Muscle layer of colon (tissue), 2 donors: Measurements from ENCODE around the gene ST6GALNAC3.
A peak's percentile ranks its signal among the peaks of the same experiment; 100 is the strongest.

ENCODE experiments used
- H3K27ac ChIP-seq: one replicate; pipeline ENCODE4 v1.7.0; 2013; ENCODE audit warnings: low read depth, mild to moderate bottlenecking, low read length, moderate library complexity
- H3K27me3 ChIP-seq, 2 donors: one replicate each; pipeline ENCODE4 v1.7.0; 2013; ENCODE audit warnings: low read length in 2 of 2, mild to moderate bottlenecking in 2 of 2; ENCODE audit not compliant: insufficient read depth in 2 of 2, control insufficient read depth in 1 of 2
- H3K36me3 ChIP-seq: one replicate; pipeline ENCODE4 v1.7.0; 2013; ENCODE audit warnings: mild to moderate bottlenecking, low read length; ENCODE audit not compliant: insufficient read depth
- H3K4me1 ChIP-seq: one replicate; pipeline ENCODE4 v1.7.0; 2013; ENCODE audit warnings: mild to moderate bottlenecking, low read length; ENCODE audit not compliant: insufficient read depth
- H3K4me3 ChIP-seq, 2 donors: one replicate each; pipeline ENCODE4 v1.7.0; 2013; ENCODE audit warnings: low read length in 2 of 2, low read depth in 1 of 2, mild to moderate bottlenecking in 1 of 2, moderate library complexity in 1 of 2
- H3K9ac ChIP-seq: one replicate; pipeline ENCODE4 v1.7.0; 2013; ENCODE audit warnings: low read length
- H3K9me3 ChIP-seq: one replicate; pipeline ENCODE4 v1.7.0; 2013; ENCODE audit warnings: mild to moderate bottlenecking, low read length
- donor health status: abdominal sarcoma.
- donor health status: Adenocarcinoma of cecum.

Gene ST6GALNAC3

DNA sequence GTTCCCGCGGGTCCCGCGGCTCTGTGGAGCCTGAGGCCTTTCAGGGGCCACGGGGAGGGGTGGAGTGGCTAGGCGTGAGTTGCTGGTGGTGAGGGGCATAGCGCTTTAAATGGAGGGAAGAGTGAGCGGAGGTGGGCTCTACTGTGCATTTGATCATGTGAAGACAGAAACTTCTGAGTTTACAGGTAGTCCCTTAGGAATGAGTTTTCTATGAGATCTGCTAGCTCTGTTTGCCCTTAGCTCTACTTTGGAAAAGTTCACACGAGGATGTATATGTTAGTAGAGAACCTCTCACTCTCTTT is 593 bp downstream of the ST6GALNAC3 start:
- H3K27ac ChIP-seq: no peak overlapping the region
- H3K4me3 ChIP-seq: peak overlapping the region; percentile 75 to 80
- H3K36me3 ChIP-seq: no peaks in the 10 kb centered on the region
- H3K9ac ChIP-seq: peak overlapping the region; percentile 10
- H3K9me3 ChIP-seq: no peaks in the 10 kb centered on the region
- peaks cover 17% of the 10 kb centered on the region for H3K4me1 ChIP-seq
- H3K27me3 ChIP-seq: no peaks in the 10 kb centered on the region

GRCh38 chr1:76075877-76076276 is 1.3 kb downstream of the ST6GALNAC3 start:
- peak overlapping the region in 1 of 2 donors; percentile 17 for H3K4me3 ChIP-seq
- H3K9ac ChIP-seq: no peak overlapping the region
- no peaks in the 10 kb centered on the region for H3K9me3 ChIP-seq
- no peaks in the 10 kb centered on the region for H3K36me3 ChIP-seq
- H3K27me3 ChIP-seq: no peaks in the 10 kb centered on the region
- no peak overlapping the region for H3K27ac ChIP-seq
- H3K4me1 ChIP-seq: peaks cover 22% of the 10 kb centered on the region

DNA sequence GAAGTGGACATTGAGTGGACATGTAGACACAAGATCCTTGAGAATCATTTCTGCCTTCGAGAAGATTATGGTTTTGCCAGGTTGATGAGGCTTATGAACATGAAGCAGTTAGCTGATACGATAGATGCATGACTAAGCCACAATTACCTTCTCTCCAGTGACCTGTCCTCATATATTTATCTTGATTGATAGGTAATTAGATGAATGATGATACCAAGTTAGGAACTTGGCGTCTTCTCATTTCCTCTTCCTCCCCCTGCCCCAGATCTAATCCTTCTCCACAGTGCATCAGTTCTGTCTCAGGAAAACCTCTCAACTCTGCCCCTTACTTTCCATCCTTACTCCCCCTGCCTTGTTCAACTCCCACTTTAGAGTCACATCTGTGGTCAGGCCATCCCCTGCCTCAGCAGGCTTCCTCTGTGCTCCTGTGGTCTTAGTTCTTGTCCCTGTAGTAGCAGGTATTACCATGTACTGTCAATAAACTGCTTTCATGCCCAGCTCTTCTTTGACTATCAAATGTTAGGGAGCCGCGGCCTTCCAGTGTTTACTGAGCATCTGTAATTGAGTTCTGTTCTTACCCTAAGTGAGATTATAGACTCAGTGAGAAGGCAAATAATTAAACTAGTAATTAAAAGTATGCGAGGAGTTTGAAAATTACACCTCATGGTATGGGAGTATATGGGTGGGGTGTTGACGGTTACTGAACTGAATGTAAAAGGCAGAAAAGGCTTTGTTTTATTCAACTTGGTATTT is 5.1 kb downstream of the ST6GALNAC3 start:
- Histone ChIP-seq H3K4me1 (peaks cover 13% of the 10 kb centered on the region), H3K27ac (no peak overlapping the region), H3K9me3 (no peaks in the 10 kb centered on the region), H3K27me3 (no peaks in the 10 kb centered on the region), H3K36me3 (no peaks in the 10 kb centered on the region), H3K9ac (no peak overlapping the region), H3K4me3 (no peak overlapping the region)

- no peaks in the 10 kb centered on the region for H3K9me3 ChIP-seq
- no peaks in the 10 kb centered on the region for H3K36me3 ChIP-seq
- no peak overlapping the region for H3K9ac ChIP-seq
- no peak overlapping the region for H3K4me3 ChIP-seq
- H3K27me3 ChIP-seq: no peaks in the 10 kb centered on the region
- peaks cover 6% of the 10 kb centered on the region for H3K4me1 ChIP-seq
- H3K27ac ChIP-seq: no peak overlapping the region
Measured at GRCh38 chr1:76080552-76081079, 6.1 kb downstream of the ST6GALNAC3 start.

DNA sequence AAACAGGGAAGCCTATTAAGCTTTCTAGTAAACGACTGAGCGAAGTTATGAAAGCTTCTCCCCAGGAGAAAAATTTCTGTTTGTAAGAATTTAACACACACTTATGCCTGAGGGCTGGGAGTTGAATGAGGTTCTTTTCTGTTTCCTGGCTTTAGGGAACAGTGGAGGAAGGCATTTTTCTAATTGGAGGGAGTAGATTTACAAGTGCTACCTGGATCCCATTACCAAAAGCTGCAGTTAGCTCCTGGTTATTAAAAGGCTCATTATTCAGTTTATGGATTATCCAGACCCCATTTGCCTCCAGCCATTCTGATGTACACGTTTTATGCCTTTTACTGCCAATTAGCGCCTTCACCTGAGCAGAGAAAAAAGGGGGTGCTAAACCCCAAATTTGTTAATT is 7.5 kb downstream of the ST6GALNAC3 start:
- Histone ChIP-seq H3K9ac (no peak overlapping the region), H3K4me3 (no peak overlapping the region), H3K27me3 (no peaks in the 10 kb centered on the region), H3K4me1 (peaks cover 12% of the 10 kb centered on the region), H3K27ac (no peak overlapping the region), H3K36me3 (no peaks in the 10 kb centered on the region), H3K9me3 (no peaks in the 10 kb centered on the region)

DNA sequence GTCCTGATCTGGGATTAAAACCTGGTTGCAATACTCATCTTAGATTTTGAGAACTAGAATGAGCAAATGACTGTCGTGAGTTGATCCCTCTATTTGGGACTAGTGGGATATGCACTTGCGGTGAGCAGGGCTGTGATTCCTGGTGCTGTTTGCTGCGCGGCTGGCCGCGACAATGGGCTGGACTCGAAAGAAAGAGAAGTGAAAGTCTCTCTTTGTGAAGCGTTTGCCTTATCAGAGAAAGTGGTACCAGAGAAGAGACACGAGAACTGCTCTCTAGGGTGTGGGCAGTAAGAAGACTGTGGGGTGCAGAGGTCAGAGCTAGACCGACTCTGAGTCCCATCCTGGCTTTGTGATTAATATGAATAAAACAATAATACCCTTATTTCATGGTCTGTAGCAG is 8.6 kb downstream of the ST6GALNAC3 start:
- H3K27ac ChIP-seq: no peak overlapping the region
- peaks cover 15% of the 10 kb centered on the region for H3K4me1 ChIP-seq
- H3K4me3 ChIP-seq: no peak overlapping the region
- H3K9ac ChIP-seq: no peak overlapping the region
- no peaks in the 10 kb centered on the region for H3K36me3 ChIP-seq
- no peaks in the 10 kb centered on the region for H3K9me3 ChIP-seq
- no peaks in the 10 kb centered on the region for H3K27me3 ChIP-seq

DNA sequence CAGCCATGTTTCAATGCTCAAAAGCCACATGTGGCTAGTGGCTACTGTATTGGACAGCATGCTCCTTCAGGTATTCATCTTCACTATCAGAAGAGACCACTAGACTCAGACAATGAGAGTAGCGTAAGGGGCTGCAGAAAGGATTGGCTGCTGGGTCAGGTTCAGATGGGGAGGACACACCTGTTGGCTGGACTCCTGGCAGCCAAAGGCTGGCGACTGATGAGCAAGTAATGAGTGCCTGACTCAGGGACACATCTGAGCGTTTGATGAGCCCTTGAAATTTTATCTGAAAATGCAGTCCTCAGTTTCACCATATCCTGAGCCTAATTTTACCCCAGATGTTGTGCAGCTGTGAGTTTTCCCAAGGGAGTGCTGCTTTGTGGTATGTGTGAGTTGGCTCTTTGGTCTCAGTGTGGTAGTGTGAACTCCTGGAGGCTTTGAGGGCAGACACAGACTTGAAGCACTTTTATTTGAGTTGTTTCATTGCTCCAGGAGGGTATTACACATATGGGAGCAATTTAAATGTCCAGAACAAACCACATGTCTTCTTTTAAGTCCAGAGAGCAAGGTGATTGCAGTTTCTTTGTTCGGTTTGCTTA is 9.6 kb downstream of the ST6GALNAC3 start:
- no peaks in the 10 kb centered on the region for H3K9me3 ChIP-seq
- H3K27ac ChIP-seq: no peak overlapping the region
- H3K36me3 ChIP-seq: no peaks in the 10 kb centered on the region
- H3K4me1 ChIP-seq: peaks cover 15% of the 10 kb centered on the region
- no peaks in the 10 kb centered on the region for H3K27me3 ChIP-seq
- H3K4me3 ChIP-seq: no peak overlapping the region
- H3K9ac ChIP-seq: no peak overlapping the region

- Histone ChIP-seq H3K9me3 (no peaks in the 10 kb centered on the region), H3K27ac (no peak overlapping the region), H3K27me3 (no peaks in the 10 kb centered on the region), H3K4me1 (peaks cover 15% of the 10 kb centered on the region), H3K36me3 (no peaks in the 10 kb centered on the region), H3K4me3 (no peak overlapping the region), H3K9ac (no peak overlapping the region)
Measured at GRCh38 chr1:76084685-76085084, 10.1 kb downstream of the ST6GALNAC3 start.

GRCh38 chr1:76086109-76086508 is 11.6 kb downstream of the ST6GALNAC3 start:
- no peak overlapping the region for H3K27ac ChIP-seq
- H3K4me1 ChIP-seq: peaks cover 9% of the 10 kb centered on the region
- no peaks in the 10 kb centered on the region for H3K36me3 ChIP-seq
- no peak overlapping the region for H3K9ac ChIP-seq
- no peaks in the 10 kb centered on the region for H3K27me3 ChIP-seq
- H3K4me3 ChIP-seq: no peak overlapping the region
- H3K9me3 ChIP-seq: no peaks in the 10 kb centered on the region

DNA sequence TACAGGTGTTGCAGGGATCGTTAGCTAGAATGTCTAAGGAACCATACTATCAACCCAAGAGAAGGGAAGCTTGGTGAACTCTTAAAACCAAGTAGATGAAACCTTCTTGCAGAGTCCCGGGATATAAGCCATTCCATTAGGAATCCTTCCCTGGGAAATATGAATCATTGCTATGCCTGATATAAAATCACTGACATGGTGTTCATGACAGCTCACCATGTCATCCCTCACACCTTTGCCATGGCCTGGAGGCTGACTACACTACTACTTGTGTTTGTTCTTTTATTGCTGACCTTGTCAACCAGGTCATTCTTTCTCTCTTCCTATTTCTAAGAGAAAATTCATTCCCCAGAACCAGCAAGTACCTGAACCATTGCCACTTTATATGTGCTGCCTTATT is 12.1 kb downstream of the ST6GALNAC3 start:
- H3K27ac ChIP-seq: no peak overlapping the region

DNA sequence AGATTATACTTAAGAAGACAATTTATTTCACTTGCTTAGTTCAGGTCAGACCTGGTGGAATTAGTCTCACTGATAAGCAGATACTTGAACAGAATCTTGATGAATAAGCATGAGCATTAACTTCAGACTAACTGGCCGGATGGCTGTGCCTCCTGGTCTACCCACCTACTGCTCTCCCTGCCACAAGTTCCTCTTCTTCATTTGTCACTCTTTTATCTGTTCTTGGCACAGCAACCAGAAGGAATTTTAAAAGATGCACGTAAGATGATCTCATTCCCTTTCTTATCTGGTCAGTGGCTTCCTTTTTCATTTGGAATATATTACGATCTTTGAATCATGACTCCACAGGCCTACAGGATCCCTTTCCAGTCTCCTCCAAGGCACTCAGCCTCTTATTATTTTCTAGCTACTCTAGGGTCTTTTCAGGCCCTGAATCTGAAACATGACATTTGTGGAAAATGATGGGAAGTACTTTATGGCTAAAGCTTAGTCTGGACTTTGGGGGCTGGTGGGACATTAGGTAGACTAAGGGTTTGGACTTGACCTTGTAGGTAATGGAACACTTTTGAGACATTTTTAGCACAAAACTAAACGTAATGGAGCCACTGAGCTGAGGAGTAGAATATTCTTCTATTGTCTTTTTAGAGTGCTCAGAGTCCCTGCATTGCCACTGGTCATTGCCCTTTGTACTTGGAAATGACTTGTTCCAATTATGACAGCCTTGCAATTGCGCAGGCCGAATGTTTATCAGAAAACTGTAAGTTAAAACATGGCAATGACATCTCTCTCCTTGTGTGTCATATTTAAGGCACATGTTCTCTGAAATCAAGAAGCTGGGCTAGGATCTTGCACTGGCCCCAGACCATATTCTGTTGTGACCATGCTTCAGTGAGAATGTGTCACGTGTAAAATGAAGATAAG is 16.0 kb downstream of the ST6GALNAC3 start:
- H3K36me3 ChIP-seq: no peaks in the 10 kb centered on the region

More for the DNA sequence above, 12.1 kb downstream of the ST6GALNAC3 start:
- H3K4me3 ChIP-seq: no peak overlapping the region
- H3K9me3 ChIP-seq: no peaks in the 10 kb centered on the region
- H3K4me1 ChIP-seq: peaks cover 9% of the 10 kb centered on the region
- no peaks in the 10 kb centered on the region for H3K36me3 ChIP-seq
- H3K9ac ChIP-seq: no peak overlapping the region
- no peaks in the 10 kb centered on the region for H3K27me3 ChIP-seq

More for the DNA sequence above, 16.0 kb downstream of the ST6GALNAC3 start:
- H3K4me1 ChIP-seq: peaks cover 9% of the 10 kb centered on the region
- H3K27ac ChIP-seq: no peak overlapping the region
- H3K27me3 ChIP-seq: no peaks in the 10 kb centered on the region
- no peaks in the 10 kb centered on the region for H3K9me3 ChIP-seq
- no peak overlapping the region for H3K4me3 ChIP-seq
- no peak overlapping the region for H3K9ac ChIP-seq
